ENCODE data around the gene USH1G. TPM values are rescaled to one million over a fixed set of nuclear protein-coding genes. Genes with fewer than 3 reads are reported as not detected.

The USH1G gene
- total RNA-seq, 1 experiment from 2014 or later: 0.48 TPM

DNA sequence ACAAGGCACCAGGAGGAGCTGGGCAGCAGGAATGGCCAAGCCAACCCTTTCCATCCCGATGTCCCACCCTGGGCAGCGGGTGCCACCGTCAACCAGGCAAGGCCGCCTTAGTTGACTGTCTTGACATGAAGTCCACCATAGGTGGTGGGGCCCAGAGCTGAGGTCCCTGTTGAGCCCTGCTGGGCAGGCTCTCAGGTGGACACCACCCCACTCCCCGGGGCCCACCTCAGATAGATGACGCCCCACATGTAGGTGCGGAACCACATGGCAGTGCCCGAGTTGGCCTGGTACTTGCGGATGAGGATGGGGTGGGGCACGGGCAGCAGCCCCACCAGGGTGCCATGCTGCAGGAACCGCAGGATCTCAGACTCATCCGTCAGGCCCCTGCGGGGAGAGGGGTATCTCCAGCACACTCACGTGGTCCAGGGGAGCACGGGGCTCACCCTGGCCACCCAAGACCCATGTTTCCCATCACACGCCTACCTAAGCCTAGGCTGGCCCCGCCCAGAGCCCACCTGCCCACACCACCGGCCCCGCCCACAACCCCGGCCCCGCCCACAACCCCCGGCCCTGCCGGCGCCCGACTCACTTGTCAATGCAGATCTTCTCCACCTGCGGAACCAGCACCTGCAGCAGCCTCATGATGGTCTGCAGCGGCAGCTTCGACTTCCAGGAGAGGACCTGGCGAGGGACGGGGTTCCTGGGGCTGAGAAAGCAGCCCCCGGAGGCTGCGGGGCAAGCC is 28.8 kb upstream of the USH1G start:
- H3K9me3 ChIP-seq: no peaks in the 10 kb centered on the region
- peaks cover 8% of the 10 kb centered on the region for H3K4me1 ChIP-seq
- no peaks in the 10 kb centered on the region for H3K27me3 ChIP-seq (replicated peaks; ENCODE audit: control insufficient read depth, insufficient read depth, low read length)
- H3K36me3 Mint-ChIP-seq (ENCODE audit: insufficient read depth, unreplicated experiment): peaks cover 4% of the 10 kb centered on the region
- H3K27ac Mint-ChIP-seq (ENCODE audit: unreplicated experiment): no peak overlapping the region
- no TSS peak for BruUV-seq (replicated peaks)
- no peaks in the 10 kb centered on the region for H3K9me3 Mint-ChIP-seq (ENCODE audit: unreplicated experiment)
- TF ChIP-seq, protein P1, sequence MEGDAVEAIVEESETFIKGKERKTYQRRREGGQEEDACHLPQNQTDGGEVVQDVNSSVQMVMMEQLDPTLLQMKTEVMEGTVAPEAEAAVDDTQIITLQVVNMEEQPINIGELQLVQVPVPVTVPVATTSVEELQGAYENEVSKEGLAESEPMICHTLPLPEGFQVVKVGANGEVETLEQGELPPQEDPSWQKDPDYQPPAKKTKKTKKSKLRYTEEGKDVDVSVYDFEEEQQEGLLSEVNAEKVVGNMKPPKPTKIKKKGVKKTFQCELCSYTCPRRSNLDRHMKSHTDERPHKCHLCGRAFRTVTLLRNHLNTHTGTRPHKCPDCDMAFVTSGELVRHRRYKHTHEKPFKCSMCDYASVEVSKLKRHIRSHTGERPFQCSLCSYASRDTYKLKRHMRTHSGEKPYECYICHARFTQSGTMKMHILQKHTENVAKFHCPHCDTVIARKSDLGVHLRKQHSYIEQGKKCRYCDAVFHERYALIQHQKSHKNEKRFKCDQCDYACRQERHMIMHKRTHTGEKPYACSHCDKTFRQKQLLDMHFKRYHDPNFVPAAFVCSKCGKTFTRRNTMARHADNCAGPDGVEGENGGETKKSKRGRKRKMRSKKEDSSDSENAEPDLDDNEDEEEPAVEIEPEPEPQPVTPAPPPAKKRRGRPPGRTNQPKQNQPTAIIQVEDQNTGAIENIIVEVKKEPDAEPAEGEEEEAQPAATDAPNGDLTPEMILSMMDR (IDR thresholded peaks at IDR 0.05; ENCODE audit: insufficient read depth in 1 of 2, low read depth in 1 of 2, low read length in 1 of 2, severe bottlenecking in 1 of 2, unreplicated experiment in 1 of 2): no peak
- no peaks in the 10 kb centered on the region; the same call in 1 of the 2 replicates for H3K36me3 ChIP-seq (ENCODE audit: control insufficient read depth, insufficient read depth, low read length)
- CTCF ChIA-PET: interaction anchor here (1.4 kb wide), 1 partner anchor 10 kb away, joined by 6 read pairs; no protein-coding TSS in a partner anchor
- no peak overlapping the region for H3K4me3 Mint-ChIP-seq (ENCODE audit: unreplicated experiment)
- no peak overlapping the region for H3K4me3 ChIP-seq (ENCODE audit: low read depth, low read length)
- no peak for DNase-seq
- POLR2A ChIA-PET: no interaction called here
- H3K27me3 Mint-ChIP-seq (ENCODE audit: insufficient read depth, unreplicated experiment): no peaks in the 10 kb centered on the region
- H3K4me1 Mint-ChIP-seq (ENCODE audit: low read depth, unreplicated experiment): peaks cover 7% of the 10 kb centered on the region
- intact Hi-C loops (cut with micrococcal nuclease; ENCODE audit: unreplicated experiment): loop anchor here (5.0 kb wide), 1 partner anchor 205 kb away; the partner anchor contains the start of gene NHERF1

DNA sequence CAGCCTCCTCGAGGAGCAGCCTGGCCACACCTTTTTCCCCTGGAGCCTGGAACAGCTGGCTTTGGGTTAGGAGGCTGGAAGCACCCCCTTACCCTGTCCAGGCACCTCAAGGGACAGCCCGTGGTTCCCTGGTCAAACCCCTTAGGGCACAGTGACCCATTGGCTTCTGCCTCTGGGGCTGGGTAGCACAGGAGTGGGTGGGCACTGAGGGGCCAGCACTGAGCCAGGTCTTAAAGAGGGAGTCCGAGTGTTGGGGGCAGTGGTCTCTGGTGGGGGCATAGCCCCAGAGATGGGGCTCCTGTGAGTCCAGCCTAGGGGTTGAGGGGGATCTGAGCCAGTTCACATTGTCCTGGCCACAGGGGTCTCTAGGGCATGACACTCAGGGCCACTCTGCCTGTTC is 28.0 kb upstream of the USH1G start:
- Mint-ChIP-seq H3K4me3 (ENCODE audit: unreplicated experiment) (no peak overlapping the region), H3K4me1 (ENCODE audit: low read depth, unreplicated experiment) (peaks cover 7% of the 10 kb centered on the region), H3K27ac (ENCODE audit: unreplicated experiment) (no peak overlapping the region), H3K9me3 (ENCODE audit: unreplicated experiment) (no peaks in the 10 kb centered on the region), H3K27me3 (ENCODE audit: insufficient read depth, unreplicated experiment) (no peaks in the 10 kb centered on the region), H3K36me3 (ENCODE audit: insufficient read depth, unreplicated experiment) (no peaks in the 10 kb centered on the region)
- H3K9me3 ChIP-seq: no peaks in the 10 kb centered on the region
- ChIA-PET CTCF (interaction anchor here (1.4 kb wide), 1 partner anchor 10 kb away, joined by 6 read pairs; no protein-coding TSS in a partner anchor), POLR2A (no interaction called here)
- no TSS peak for BruUV-seq (replicated peaks)
- no peak for DNase-seq
- no peaks in the 10 kb centered on the region; the same call in 1 of the 2 replicates for H3K36me3 ChIP-seq (ENCODE audit: control insufficient read depth, insufficient read depth, low read length)
- H3K27me3 ChIP-seq (replicated peaks; ENCODE audit: control insufficient read depth, insufficient read depth, low read length): no peaks in the 10 kb centered on the region
- TF ChIP-seq, protein P1 (IDR thresholded peaks at IDR 0.05; ENCODE audit: insufficient read depth in 1 of 2, low read depth in 1 of 2, low read length in 1 of 2, severe bottlenecking in 1 of 2, unreplicated experiment in 1 of 2): no peak
- H3K4me1 ChIP-seq: peaks cover 8% of the 10 kb centered on the region
- H3K4me3 ChIP-seq (ENCODE audit: low read depth, low read length): no peak overlapping the region
- intact Hi-C loops (cut with micrococcal nuclease; ENCODE audit: unreplicated experiment): loop anchor here (5.0 kb wide), 1 partner anchor 204 kb away; the partner anchor contains the start of gene NHERF1

DNA sequence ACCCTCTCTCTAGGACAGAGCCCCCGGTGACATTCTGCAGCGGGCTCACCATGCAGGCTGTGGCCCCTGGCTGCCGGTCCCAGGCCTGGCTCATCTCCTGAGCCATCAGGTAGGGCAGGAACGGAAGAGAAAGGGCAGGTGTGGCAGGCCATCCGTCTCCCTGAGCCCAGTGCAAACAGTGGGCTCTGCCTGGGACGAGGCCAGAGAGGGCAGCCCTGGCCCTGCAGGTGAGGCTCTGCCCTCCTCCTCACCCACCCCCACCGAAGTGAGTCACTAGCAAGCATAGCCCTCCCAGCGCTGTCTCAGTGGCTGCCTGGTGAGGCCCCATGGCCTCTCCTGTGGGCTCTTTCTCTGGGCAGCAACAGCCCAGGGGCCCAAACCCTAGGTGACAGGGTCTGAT is 27.2 kb upstream of the USH1G start:
- intact Hi-C loops (cut with micrococcal nuclease; ENCODE audit: unreplicated experiment): loop anchor here (5.0 kb wide), 1 partner anchor 203 kb away; the partner anchor contains the start of gene NHERF1
- H3K4me1 ChIP-seq: peaks cover 8% of the 10 kb centered on the region
- no peaks in the 10 kb centered on the region for H3K9me3 ChIP-seq
- Mint-ChIP-seq H3K27me3 (ENCODE audit: insufficient read depth, unreplicated experiment) (peaks cover 2% of the 10 kb centered on the region), H3K27ac (ENCODE audit: unreplicated experiment) (no peak overlapping the region), H3K4me3 (ENCODE audit: unreplicated experiment) (no peak overlapping the region), H3K4me1 (ENCODE audit: low read depth, unreplicated experiment) (peaks cover 7% of the 10 kb centered on the region), H3K36me3 (ENCODE audit: insufficient read depth, unreplicated experiment) (no peaks in the 10 kb centered on the region), H3K9me3 (ENCODE audit: unreplicated experiment) (no peaks in the 10 kb centered on the region)
- TF ChIP-seq, protein P1 (IDR thresholded peaks at IDR 0.05; ENCODE audit: insufficient read depth in 1 of 2, low read depth in 1 of 2, low read length in 1 of 2, severe bottlenecking in 1 of 2, unreplicated experiment in 1 of 2): no peak
- no peaks in the 10 kb centered on the region; the same call in 1 of the 2 replicates for H3K36me3 ChIP-seq (ENCODE audit: control insufficient read depth, insufficient read depth, low read length)
- H3K27me3 ChIP-seq (replicated peaks; ENCODE audit: control insufficient read depth, insufficient read depth, low read length): no peaks in the 10 kb centered on the region
- H3K4me3 ChIP-seq (ENCODE audit: low read depth, low read length): no peak overlapping the region
- peak; percentile 28 to 49 for DNase-seq
- POLR2A ChIA-PET: interaction anchor here (0.6 kb wide), 1 partner anchor 12 kb away, joined by 3 read pairs; no protein-coding TSS in a partner anchor
- CTCF ChIA-PET: interaction anchor here (1.2 to 1.9 kb wide), 2 partner anchors 11 to 13 kb away, joined by 5 to 16 read pairs; no protein-coding TSS in a partner anchor
- BruUV-seq (replicated peaks): no TSS peak

Measured in Caco-2 (cell line).